Neural cell (in vitro differentiated cells): Measurements from ENCODE around the gene HTR7. TPM values are rescaled to one million over a fixed set of nuclear protein-coding genes. Genes with fewer than 3 reads are reported as not detected.
A peak's percentile ranks its signal among the peaks of the same experiment; 100 is the strongest.

Source experiments
- H2AFZ ChIP-seq: fragments of 200-600, 300-800 bp; sonication (generic), shearing (Covaris generic); 2 replicates; pipeline ENCODE4 v1.6.0; 2014; ENCODE audit warnings: low read depth, mild to moderate bottlenecking, antibody characterized with exemption, low read length, moderate library complexity
- H3F3A ChIP-seq: fragments of 200-600 bp; shearing (Covaris generic); 2 replicates; pipeline ENCODE4 v1.6.1; 2016; ENCODE audit warnings: mild to moderate bottlenecking, moderate library complexity, mixed read lengths, antibody characterized with exemption, low read length; ENCODE audit not compliant: insufficient read depth, poor library complexity, severe bottlenecking
- H3K27ac ChIP-seq: fragments of 200-600, 300-800 bp; sonication (generic), shearing (Covaris generic); 2 replicates; pipeline ENCODE4 v1.5.1; 2014; ENCODE audit warnings: mild to moderate bottlenecking, low read length, moderate library complexity
- H3K27me3 ChIP-seq: fragments of 300-800, 200-600 bp; sonication (generic), shearing (Covaris generic); 2 replicates; pipeline ENCODE4 v1.6.0; 2014; ENCODE audit warnings: mild to moderate bottlenecking, low read depth, low read length, moderate library complexity; ENCODE audit not compliant: insufficient read depth
- H3K36me3 ChIP-seq: fragments of 300-800, 200-600 bp; sonication (generic), shearing (Covaris generic); 2 replicates; pipeline ENCODE4 v1.5.1; 2014; ENCODE audit warnings: mild to moderate bottlenecking, antibody characterized with exemption, low read length, moderate library complexity; ENCODE audit not compliant: insufficient read depth
- H3K4me2 ChIP-seq: fragments of 300-800, 200-600 bp; sonication (generic), shearing (Covaris generic); 2 replicates; pipeline ENCODE4 v1.6.0; 2014; ENCODE audit warnings: mild to moderate bottlenecking, low read length
- H3K4me3 ChIP-seq: fragments of 300-800, 200-600 bp; sonication (generic), shearing (Covaris generic); 2 replicates; pipeline ENCODE4 v1.5.1; 2014; ENCODE audit warnings: mild to moderate bottlenecking, low read length, moderate library complexity
- H3K79me2 ChIP-seq: fragments of 200-600 bp; shearing (Covaris generic); replicated peaks from 2 replicates; pipeline ENCODE4 v1.6.0; 2014; ENCODE audit warnings: mild to moderate bottlenecking, low read length, moderate library complexity; ENCODE audit not compliant: insufficient read depth
- H3K9ac ChIP-seq: fragments of 300-800, 200-600 bp; sonication (generic), shearing (Covaris generic); 2 replicates; pipeline ENCODE4 v1.6.1; 2016; ENCODE audit warnings: mild to moderate bottlenecking, low read length, mixed read lengths
- H3K9me2 ChIP-seq: fragments of 200-600 bp; shearing (Covaris generic); 2 replicates; pipeline ENCODE4 v1.6.1; 2016; ENCODE audit warnings: mild to moderate bottlenecking, low read length, mixed read lengths; ENCODE audit not compliant: insufficient read depth
- H3K9me3 ChIP-seq: fragments of 200-600, 300-800 bp; sonication (generic), shearing (Covaris generic); 2 replicates; pipeline ENCODE4 v1.6.1; 2016; ENCODE audit warnings: mild to moderate bottlenecking, mixed run types, low read length, moderate library complexity, mixed read lengths
- H4K20me1 ChIP-seq: fragments of 200-600 bp; shearing (Covaris generic); 2 replicates; pipeline ENCODE4 v1.6.1; 2016; ENCODE audit warnings: mild to moderate bottlenecking, mixed run types; ENCODE audit not compliant: insufficient read depth
- CTCF ChIP-seq: fragments of 450-650 bp; IDR thresholded peaks from 2 replicates; pipeline ENCODE4 v1.5.1; 2014; ENCODE audit warnings: antibody characterized with exemption, mild to moderate bottlenecking, moderate library complexity; ENCODE audit not compliant: poor library complexity, severe bottlenecking
- EP300 ChIP-seq: fragments of 450-650 bp; conservative IDR thresholded peaks from 2 replicates; pipeline ENCODE4 v1.6.1; 2014; ENCODE audit warnings: antibody characterized with exemption, mild to moderate bottlenecking, moderate library complexity; ENCODE audit not compliant: poor library complexity, severe bottlenecking
- EZH2 ChIP-seq: fragments of 200-600, 300-800 bp; shearing (Covaris generic), sonication (generic); IDR thresholded peaks from 2 replicates; pipeline ENCODE4 v1.6.1; 2014; ENCODE audit warnings: antibody characterized with exemption, low read length, borderline replicate concordance, mild to moderate bottlenecking; ENCODE audit not compliant: insufficient read depth, poor library complexity, severe bottlenecking
- MXI1 ChIP-seq: fragments of 450-650 bp; conservative IDR thresholded peaks from 2 replicates; pipeline ENCODE4 v1.6.1; 2014; ENCODE audit warnings: antibody characterized with exemption, mild to moderate bottlenecking; ENCODE audit not compliant: poor library complexity, severe bottlenecking
- POLR2AphosphoS5 ChIP-seq: IDR thresholded peaks from 2 replicates; pipeline ENCODE4 v1.6.1; 2012
- RAD21 ChIP-seq: fragments of 450-650 bp; conservative IDR thresholded peaks from 2 replicates; pipeline ENCODE4 v1.6.1; 2014; ENCODE audit warnings: antibody characterized with exemption, mild to moderate bottlenecking, moderate library complexity
- REST ChIP-seq: IDR thresholded peaks from 2 replicates; pipeline ENCODE4 v1.6.1; 2012; ENCODE audit warnings: borderline replicate concordance
- SMC3 ChIP-seq: fragments of 450-650 bp; conservative IDR thresholded peaks from 2 replicates; pipeline ENCODE4 v1.6.1; 2014; ENCODE audit warnings: antibody characterized with exemption, mild to moderate bottlenecking, moderate library complexity; ENCODE audit not compliant: poor library complexity
- TAF1 ChIP-seq: IDR thresholded peaks from 2 replicates; pipeline ENCODE4 v1.6.1; 2012; ENCODE audit warnings: low read depth
- polyA plus RNA-seq: library from polyadenylated mRNA; depleted of rRNA; stranded (reverse); fragments of >200 nt; gene quantifications from 2 replicates; pipeline ENCODE4 v1.2.3, GENCODE V29; 2014

The HTR7 gene
- polyA plus RNA-seq, 1 donor from 2014 or later = 0.95 TPM

GRCh38 chr10:90788968-90789367 lies 68.9 kb downstream of the HTR7 start:
- no peaks in the 10 kb centered on the region for H4K20me1 ChIP-seq
- H2AFZ ChIP-seq = no peak overlapping the region
- H3K9me3 ChIP-seq = no peaks in the 10 kb centered on the region
- no peaks in the 10 kb centered on the region for H3K9me2 ChIP-seq
- H3F3A ChIP-seq = no peaks in the 10 kb centered on the region
- H3K36me3 ChIP-seq = no peaks in the 10 kb centered on the region
- H3K27me3 ChIP-seq = no peaks in the 10 kb centered on the region
- TF ChIP-seq POLR2AphosphoS5 (no peak), MXI1 (no peak)
- H3K27ac ChIP-seq = no peak overlapping the region
- H3K4me3 ChIP-seq = no peak overlapping the region
- no peaks in the 10 kb centered on the region for H3K79me2 ChIP-seq
- H3K4me2 ChIP-seq = no peak overlapping the region
- no peak overlapping the region for H3K9ac ChIP-seq

DNA sequence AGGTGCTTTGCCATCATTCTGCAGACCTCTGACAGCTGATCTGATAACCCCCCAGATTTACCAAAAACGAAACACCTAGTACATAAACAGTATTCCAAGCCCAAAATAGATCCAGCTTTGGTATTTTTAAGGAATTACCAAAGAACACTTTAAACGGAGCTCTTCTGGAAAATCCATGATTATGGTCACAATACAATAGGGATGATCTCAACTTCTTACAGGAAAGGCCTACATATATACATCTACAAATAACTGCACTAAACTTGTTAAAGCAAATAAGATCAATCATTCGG lies 69.7 kb downstream of the HTR7 start:
- Histone ChIP-seq H3K27me3 (no peaks in the 10 kb centered on the region), H3K9ac (no peak overlapping the region), H3K79me2 (no peaks in the 10 kb centered on the region), H2AFZ (no peak overlapping the region), H3K27ac (no peak overlapping the region), H3K4me3 (no peak overlapping the region), H3K36me3 (no peaks in the 10 kb centered on the region), H4K20me1 (no peaks in the 10 kb centered on the region), H3K4me2 (no peak overlapping the region), H3K9me3 (no peaks in the 10 kb centered on the region), H3K9me2 (no peaks in the 10 kb centered on the region), H3F3A (no peaks in the 10 kb centered on the region)
- TF ChIP-seq REST = no peak
- TF ChIP-seq CTCF = peak; percentile 1

DNA sequence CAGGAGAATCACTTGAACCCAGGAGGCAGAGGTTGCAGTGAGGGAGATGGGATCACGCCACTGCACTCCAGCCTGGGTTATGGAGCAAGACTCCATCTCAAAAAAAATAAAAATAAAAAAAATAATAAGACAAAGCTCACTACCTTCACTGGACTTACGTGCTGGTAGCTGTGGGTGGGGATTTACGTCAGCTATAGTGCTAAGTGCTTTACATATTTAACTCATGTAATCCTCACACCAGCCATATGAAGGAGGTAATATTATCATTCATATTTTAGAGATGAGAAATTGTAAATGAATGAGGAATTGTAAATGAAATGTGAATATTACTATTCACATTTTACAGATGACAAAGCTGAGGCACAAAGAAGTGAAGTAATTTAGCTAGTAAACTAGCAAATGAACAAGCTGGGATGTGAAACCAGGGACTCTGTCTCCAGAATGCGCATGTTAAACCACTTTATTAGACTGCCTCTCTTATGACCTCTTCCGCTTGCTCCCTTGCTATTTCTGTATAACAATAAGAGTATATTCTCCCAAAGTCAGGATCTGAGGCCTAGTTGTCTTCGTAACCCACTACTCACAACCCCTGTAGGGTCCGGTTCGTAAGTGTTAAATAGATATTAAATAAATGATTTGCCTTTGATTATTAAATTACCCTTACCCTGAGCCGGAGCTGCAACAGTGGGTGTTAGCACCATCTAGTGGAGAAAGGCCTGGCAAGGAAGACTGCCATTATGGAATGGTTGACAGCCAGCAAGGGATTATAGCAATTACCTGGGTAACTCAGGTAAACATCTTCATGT lies 70.2 kb downstream of the HTR7 start:
- Histone ChIP-seq H3K4me2 (no peak overlapping the region), H3K27me3 (no peaks in the 10 kb centered on the region), H2AFZ (no peak overlapping the region), H3K36me3 (no peaks in the 10 kb centered on the region), H3K79me2 (no peaks in the 10 kb centered on the region), H3K9me3 (no peaks in the 10 kb centered on the region), H3K4me3 (no peak overlapping the region), H3K27ac (no peak overlapping the region), H3K9me2 (no peaks in the 10 kb centered on the region), H4K20me1 (no peaks in the 10 kb centered on the region), H3F3A (no peaks in the 10 kb centered on the region), H3K9ac (no peak overlapping the region)
- no peak for TF ChIP-seq EP300
- peak; percentile 60 for TF ChIP-seq CTCF
- peak; percentile 59 for TF ChIP-seq SMC3
- no peak for TF ChIP-seq EZH2
- no peak for TF ChIP-seq MXI1
- TF ChIP-seq RAD21 = peak; percentile 59
- TF ChIP-seq TAF1 = no peak
- no peak for TF ChIP-seq POLR2AphosphoS5
- TF ChIP-seq REST = no peak
